Dedifferentiated amniotic fluid mesenchymal stem cell (primary cell): Measurements from ENCODE around the gene TCF7L2.

ENCODE experiments used
- DNase-seq: peaks from one replicate; pipeline ENCODE4 v3.0.0-alpha.2; 2016; ENCODE audit errors: extremely low spot score

The TCF7L2 gene

DNA sequence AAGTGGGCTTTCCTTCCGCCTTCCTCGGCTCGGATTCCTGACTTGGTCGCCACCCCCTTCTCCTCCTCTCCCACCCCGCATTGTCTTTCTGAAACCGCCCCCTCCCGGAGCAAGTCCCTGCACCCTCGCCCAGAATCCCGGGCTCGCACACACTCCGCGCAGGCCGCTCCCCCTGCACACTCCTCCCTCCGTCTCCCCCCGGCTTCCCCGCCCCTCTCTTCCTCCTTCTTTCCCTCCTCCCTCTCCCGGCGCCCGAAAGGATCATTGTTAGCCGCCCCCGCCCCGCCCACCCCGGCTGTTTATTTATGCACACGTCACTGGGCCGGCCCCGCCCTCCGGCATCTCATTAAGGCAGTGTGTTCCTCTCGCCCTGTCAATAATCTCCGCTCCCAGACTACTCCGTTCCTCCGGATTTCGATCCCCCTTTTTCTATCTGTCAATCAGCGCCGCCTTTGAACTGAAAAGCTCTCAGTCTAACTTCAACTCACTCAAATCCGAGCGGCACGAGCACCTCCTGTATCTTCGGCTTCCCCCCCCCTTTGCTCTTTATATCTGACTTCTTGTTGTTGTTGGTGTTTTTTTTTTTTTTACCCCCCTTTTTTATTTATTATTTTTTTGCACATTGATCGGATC, at the start of gene TCF7L2:
Gene TCF7L2, plus strand, starts transcription at position 373 of the 633 bp plus-strand sequence. CDS start 510 bp downstream, outside the sequence.
- DNase-seq, result peak; percentile 95

DNA sequence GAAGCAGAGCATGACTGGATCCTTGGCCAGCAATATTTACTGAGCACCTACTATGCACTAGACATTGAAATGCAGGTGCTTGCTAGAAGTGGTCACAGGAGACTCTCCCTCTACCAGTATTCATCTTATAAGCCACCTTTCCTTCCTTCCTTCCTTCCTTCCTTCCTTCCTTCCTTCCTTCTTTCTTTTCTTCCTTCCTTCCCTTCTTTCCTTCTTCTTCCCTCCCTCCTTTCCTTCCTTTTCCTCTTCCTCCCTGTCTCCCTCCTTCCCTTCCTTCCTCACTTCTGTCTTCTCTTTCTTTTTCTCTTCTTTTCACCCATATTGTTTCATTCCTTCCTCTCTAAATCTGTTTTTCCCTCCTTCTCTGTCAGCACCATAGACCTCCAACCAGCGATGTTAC, 47.3 kb upstream of the TCF7L2 start:
- DNase-seq, result no peak

DNA sequence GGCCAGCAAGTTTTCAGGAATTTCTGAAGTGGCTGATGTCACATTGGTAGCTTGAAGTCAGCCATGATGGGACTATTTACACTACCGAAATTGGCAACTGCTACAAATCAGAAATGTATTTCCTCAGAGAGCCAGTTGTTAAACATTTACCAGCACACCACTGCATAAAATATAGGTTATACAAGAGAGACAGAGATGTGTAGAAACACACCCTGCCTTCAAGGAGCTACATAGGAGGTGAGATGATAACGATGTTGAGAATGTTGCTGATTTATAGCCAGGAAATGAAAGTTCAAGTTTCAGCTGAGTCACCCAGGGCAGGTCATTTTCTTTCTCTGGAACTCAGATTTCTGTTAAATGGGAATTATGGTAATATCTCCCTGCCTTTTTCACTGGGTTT, 46.0 kb upstream of the TCF7L2 start:
- DNase-seq, result no peak

DNA sequence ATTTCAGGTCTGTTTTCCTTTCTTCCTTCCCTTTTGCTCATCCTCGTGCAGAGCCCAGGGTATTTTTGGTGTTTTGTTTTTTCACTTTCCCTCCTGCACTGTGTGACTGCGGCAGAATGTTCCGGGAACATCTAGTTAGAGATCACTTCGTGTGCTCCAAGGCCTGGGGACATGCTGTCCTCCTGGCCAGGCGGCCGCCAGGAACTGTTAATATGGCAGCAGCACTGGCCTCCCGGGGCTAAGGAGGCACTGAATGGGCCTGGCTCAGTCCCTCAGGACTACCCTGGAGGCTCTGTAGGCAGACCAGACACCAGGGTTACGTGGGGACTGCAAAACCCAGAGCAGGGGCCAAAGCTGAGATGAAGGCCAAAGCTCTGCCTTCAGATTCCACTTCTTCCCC, 43.1 kb upstream of the TCF7L2 start:
- no peak for DNase-seq

DNA sequence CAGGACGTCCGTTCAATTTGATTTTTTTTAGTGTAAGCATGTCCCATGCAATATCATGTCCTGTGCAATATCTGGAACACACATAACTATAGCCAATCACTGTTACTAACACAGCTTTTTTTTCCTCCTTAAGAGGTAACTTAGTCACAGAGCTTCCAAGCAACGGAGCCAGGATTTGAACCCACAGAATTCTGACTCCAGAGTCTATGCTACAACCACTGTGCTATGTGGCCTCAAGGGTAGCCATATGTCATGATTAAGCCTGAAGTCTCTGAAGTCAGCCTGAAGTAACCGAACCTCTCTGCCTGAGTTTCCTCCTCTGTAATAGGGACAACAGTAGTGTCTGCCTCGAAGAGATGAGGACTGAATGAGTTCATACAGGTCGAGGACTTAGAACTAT, 42.2 kb upstream of the TCF7L2 start:
- DNase-seq, result no peak

DNA sequence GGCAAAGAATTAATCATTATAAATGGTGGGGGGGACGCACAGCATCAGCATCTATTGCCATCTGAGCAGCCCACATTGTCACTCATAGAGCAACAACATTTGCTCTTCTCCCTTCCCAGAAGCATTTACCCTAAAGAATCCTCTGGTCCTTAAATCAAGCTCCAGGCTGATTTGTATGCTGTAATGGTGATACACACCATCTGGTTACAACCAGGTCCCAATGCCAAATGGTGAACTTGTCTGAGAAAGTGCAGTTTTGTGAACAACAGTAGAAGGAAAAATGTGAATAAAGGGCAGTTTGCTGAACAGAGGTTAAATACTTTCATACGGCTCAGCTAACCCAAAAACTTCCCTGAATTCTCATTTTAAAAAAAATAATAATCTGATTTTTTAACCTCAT, 38.8 kb upstream of the TCF7L2 start:
- no peak for DNase-seq

DNA sequence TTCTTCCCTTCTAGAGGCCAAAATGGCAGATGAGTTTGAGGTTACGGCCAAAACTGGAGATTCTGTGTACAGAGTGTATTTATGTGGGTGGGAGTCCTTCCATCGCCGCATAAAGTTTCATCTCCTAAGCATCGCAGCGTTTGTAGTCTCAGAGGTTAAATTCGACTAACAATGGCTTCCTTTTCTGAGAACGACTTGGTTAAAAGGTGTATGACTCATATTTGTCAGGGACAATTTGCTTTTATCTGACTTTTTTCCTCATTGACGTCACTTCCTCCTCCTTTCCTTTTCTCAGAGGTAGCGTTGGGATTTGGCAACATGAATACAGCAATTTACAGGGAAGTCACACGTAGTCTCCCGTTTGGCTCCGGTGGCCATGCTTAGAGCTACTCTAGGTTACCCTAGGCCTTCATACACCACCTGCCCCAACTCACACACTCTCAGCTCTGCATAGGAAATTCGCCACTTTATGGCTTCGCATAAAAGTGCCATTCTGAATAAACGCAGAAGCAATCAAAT, 37.6 kb upstream of the TCF7L2 start:
- no peak for DNase-seq

DNA sequence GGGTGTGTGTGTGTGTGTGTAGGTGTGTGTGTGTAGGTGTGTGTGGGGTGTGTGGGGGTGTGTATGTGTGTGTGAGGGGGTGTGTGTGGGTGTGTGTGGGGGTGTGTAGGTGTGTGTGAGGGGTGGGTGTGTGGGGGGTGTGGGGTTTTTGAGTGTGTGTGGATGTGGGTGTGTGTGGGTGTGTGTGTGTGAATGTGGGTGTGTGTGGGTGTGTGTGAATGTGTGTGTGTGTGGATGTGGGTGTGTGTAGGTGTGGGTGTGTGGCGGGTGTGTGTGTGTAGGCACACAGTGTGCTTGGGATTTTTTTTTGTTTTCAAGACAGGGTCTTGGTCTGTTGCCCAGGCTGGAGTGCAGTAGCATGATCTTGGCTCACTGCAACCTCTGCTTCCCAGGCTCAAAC, 36.8 kb upstream of the TCF7L2 start:
- DNase-seq, result no peak

DNA sequence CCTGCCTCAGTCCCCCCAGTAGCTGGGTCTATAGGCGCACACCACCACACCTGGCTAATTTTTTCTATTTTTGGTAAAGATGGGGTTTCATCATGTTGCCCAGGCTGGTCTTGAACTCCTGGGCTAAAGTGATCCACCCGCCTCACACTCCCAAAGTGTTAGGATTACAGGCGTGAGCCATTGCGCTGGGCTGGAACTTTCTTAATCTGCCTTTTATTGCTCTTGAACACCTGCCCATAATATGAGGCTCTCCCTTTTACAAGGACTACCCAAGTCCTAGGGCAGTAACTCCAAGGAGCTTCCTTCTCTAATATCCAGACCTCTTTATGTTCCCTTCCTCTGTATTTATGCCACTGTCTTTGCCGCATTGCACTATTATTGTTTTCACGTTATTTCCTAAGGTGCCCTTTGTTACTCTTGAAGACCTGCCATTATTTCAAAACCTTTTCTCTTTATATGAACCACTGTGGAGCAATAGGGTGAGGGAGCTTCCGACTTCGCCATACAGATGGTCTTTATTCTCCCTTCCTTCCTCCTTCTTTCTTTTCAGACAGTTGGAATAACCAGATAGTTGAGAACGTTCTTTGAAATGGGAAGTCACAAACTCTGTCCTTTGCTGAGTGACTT, 36.3 kb upstream of the TCF7L2 start:
- DNase-seq, result no peak

DNA sequence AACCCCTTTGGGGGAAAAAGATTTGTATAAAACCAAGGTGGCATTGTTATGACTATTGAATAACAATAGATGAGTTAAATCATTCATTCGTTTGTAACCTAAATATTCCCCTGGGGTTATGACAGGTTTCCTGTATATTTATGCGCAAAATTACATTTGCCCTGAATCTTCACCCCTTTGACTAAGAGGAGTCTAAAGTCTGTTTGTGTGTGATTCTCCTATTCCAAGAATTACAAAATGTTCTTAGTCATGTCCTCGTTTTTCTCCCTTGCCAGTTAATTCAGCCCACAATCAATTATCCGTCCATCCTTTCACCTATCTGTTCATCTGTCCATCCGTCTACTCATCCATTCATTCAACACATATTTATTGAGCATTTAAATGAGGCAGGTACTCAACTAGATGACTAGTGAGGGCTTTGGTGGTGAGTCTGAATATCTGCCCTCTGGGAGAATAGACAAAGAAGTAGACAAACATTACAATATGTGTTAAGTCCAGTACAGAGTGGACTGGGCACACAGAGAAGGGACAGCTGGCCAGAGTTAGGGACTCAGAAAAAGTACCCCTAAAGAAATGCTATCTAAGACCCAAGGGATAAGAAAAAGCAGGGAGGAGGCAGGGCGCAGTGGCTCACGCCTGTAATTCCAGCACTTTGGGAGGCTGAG, 35.6 kb upstream of the TCF7L2 start:
- DNase-seq, result no peak

DNA sequence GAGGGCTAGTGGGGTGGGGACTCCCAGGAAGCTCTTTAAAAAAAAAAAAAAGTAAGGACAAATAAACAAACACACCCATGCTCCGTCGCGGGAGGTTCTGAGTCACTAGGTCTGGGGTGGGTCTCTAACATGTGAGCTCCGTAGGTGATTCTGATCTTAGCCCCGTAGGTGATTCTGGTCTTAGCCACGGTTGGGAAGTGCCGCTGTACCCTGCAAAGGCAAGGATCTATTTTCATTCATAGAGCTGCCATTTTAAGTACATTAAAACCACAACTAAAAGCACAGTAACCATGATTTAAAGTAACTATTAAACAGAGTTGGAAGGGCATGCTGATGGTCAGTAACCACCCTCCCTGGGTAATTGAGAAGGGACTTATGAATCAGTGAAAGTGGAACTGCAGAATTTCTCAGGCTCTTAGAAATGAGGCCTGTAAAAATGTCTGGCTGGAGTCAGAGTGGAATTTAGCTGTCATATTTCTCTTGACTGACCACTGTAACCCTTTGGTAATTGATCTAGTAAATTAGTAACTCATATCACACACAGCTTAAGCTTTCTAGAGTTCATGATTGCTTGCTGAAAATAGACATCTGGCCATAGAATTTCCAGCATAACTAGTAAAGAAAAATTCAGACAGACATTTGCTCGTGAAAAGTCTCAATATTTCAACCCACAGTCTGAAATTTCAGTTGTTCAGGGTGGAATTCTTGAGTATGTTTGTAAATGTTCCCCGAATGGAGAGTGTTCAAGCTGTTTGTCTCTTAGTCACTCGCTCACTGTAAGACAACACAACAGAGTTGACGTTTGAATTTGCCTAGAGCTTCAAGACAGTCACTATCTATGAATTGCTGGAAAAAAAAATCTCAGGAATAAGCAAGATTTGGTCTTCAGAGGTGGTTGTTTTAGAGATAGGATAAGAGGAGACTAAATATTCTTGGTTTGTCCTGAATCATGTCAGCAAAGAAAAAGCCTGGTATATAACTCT, 34.2 kb upstream of the TCF7L2 start:
- DNase-seq, result no peak

DNA sequence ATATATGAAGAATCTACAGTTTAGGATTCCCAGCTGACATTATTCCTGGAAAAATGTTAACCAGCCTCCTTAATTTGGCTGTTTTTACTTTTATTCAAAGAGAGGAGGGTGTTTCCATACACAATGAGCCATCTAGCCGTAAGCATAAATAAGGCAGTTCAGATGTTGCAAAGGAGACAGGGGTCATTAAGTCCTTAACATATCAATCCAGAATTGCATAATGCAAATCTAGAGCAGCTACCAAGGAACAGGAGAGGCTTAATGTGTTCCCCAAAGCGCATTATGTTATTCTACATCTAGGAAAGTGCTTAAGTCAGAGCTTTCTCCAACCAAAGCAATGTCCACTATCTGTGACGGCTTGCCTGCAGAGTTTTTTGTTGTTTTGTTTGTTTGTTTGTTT, 32.4 kb upstream of the TCF7L2 start:
- DNase-seq, result no peak

DNA sequence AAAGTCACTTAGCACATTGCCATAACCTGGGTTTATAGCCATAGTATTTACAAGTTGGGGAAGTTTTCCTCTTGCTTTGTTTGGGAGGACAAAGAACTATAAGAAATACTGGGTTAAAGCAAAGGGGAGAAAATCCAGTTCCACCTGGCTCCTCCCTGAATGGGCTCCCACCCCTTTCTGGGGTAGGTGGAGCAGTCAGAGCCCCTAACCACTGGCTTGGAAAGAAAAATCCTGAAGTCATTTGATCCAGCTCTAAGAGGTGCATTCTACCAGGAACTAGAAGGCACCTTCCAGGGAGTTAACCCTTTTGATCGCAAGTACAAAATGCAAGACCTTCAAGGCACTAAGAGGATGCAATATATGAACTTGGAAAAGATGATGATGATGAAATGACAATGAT, 31.3 kb upstream of the TCF7L2 start:
- no peak for DNase-seq

DNA sequence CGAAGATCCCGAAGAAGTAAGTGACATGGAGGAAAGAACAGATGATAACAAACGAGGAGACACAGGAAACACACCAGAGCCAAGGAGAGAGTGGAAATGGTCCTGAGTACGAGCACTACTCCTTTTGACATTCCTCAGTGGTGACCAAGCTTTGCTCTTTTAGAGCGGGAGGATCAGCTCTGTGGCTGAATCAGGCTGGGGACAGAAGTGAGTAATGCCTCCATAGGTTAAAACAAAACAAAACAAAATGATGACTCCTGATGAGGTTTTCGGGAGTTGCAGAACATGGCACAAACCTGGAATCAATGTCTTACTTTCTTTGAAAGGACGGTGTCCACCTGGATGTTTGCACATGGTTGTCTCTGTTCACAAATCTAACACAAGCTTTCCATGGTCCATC, 30.3 kb upstream of the TCF7L2 start:
- peak; percentile 38 for DNase-seq

DNA sequence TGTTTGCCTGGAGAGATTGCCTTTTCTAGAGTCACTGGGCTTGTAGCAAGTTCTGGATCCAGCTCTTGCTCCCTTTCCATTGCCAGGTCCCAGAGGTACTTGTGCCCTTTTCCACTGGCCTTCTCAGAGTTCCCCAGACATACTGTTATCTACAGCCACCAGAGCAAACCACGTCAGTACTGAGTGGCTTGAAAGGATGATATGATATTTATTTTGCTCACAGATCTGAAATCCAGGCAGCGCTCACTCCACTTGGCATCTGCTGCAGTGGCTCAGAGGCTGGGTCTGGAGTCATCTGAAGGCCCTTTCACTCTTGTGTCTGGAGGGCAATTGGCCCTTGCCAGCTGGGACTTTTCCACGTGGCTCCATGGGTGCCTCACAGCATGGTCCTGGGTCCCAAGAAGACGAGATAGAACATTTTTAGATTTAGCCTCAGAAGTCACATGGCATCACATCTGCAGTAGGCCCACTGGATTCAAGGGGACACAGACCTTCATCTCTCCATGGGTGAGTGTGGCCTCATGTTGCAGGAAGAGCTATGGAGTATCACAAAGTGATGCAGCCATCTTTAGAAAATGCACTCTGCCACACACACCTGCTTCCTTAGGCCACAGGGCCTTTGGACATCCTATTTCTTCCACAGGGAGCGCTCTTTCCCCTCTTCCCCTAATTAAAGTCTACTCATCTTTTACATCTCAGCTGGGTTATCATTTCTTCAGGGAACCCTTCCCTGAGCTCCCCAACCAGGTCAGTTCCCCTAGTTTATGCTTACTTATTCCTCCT, 22.9 kb upstream of the TCF7L2 start:
- DNase-seq, result no peak

DNA sequence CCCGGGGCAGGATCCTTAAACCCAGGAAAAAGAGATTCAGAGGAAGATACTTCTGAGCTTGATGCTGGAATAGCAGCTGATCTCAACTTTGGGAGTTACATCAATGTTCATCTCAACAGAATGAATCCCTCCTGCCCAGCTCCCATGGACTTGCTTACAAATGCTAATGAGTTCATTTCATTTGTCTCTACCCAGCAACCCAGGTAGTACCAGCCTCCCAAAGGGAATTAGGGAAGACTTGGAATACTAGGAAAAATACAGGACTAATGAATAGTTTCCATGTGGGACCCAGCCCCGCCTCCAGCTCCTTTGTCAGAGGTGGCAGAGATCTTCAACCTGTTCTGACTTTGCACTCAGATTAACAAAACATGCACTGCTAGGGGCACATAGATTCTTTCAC, 22.1 kb upstream of the TCF7L2 start:
- DNase-seq, result no peak

DNA sequence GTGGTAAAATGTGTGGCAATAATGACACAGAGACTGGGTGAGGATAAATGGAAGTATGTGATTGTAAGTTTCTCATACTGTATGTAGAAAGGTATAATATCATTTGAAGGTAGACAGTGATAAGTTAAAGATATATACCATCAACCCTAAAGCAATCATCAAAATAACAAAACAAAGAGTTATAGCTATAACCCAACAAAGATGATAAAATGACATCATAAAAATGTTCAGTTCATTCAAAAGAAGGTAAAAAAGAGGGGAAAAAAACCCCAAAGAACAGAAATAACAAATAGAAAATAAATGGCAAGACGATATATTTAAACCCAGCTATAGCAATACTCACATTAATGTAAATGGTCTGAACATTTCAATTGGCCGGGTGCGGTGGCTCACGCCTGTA, 17.4 kb upstream of the TCF7L2 start:
- DNase-seq, result no peak

DNA sequence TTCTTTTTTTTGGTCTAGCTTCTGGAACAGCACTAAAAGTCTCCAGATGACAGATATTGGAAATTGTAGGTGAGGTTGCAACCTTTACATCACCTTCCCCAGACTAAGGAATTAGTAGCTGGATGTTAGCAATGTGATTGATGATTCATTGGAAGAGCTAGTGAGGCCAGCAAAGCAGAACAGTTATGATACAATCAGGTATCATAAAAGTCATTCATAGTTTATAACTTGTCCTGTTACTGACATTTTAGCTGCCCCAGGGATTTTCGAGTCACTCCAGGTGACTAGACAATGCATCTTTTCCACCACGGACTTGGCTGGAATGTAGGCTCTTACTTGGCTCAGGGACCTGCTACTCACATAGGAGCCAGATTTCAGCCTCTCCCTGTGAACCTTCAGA, 15.9 kb upstream of the TCF7L2 start:
- DNase-seq, result no peak

DNA sequence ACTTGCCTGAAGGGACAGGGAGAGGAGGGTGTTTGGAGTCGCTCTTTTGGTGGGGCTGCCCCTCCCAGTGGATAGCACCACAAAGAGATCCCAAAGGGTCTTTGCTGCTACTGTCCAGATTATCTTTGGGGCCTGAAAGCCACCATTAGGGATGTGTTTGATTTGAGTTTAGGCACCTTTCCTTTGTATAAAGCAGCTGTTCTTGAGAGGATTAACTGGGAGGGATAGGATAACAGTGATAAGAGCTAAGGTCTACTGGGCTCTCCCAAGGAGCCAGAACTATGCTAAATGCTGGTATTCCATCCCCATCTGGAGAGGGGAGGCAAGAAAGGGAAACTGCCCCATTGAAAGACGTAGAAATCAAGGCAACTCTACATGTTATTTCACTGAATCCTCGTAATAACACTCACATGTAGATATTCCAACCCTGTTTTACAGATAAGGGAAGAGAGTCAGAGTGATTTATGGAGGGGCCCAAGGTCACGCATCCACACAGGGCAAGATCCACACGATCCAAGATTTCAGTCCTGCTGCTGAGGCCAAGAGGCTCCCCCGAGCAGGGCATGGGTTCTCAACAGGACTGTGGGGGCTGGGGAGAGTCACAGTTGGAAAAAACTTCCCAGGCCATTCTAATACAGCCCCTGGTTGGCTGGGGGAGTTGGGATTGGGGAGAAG, 11.1 kb upstream of the TCF7L2 start:
- no peak for DNase-seq

DNA sequence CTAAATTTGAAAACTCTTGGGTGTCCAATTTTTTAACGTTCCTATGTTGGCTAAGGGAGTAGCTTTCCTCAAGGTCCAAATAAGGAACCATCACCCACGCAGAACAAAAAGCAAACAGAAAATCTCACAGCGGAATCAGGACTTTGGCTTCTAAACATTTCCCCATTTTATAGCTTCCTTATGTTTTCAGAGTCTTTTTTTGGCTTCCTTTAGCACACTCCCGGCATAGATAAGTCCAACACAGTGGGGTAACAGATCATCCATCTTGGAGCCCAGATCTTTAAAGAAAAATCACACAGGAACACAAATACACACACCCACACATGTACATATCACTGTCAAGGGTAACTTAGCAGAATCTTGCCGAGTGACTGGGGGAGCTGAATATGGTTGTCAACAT, 4.2 kb upstream of the TCF7L2 start:
- DNase-seq, result no peak

DNA sequence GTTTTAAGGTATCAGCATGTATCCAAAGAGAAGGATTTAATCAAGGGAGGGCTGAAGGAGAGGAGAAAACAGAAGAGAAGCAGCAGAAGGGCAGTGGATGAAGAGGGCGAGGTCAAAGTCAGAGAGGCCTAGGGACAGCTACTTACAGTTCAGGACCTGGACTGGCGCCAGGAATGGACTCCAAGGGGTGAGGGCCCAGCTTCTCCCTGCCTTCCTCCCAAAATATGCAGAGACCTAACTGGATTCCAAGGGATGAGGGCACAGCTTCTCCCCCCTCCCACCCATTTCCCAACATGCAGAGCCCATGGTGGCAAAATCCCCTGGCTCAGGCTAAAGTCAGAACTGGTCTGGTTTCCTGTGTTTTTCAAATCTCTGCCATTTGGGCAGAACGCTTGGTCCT, 3.4 kb upstream of the TCF7L2 start:
- no peak for DNase-seq
